NCI-H2029 treated with DMSO at 0.1 percent for 48 hours (cell line): ENCODE data around the gene TTC33.
"Not testable (repeated sequence)": the region's sequence is repeated elsewhere in the genome, so short reads cannot be mapped to it uniquely, and the experiment has no call there.

Experiments
- DNase-seq: peaks from one replicate; lab custom pipeline; 2025; lab: John Stamatoyannopoulos, UW

TTC33 gene

DNA sequence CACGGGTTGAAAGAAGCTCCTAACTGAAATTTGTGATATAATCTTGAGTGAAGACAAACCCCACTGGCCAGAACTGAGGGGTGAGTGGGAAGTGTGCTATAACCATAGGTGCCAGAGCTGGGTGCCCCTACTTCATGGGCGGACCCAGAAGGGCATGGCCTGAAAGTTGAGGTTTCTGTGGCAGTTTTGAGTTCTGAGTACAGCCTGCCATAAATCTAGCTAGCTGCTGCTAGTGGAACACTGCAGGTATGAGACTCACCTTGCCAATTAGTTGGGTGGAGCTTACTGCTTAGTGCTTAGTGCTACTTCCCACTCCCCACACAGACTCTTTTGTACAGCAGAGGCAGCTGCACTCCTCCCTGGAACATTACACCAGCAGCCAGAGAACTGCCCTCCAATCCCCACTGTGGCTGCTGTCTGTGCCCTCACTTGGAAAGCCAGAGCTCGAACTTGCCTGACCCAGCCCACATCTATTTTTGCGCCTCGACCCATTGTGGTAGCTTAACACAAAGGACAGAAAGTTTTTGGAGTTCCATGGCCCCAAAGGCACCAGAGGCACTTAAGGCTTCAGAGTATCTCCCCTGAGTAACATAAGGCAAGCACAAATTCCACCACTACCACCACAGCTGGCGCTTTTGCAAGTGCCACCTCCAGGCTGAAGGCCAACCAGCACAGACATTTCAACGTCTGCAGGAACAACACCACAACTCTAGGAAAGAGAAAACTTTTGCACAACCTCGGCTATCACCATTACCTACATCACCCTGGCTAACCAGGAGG is 103.1 kb downstream of the TTC33 start:
- no peak for DNase-seq

DNA sequence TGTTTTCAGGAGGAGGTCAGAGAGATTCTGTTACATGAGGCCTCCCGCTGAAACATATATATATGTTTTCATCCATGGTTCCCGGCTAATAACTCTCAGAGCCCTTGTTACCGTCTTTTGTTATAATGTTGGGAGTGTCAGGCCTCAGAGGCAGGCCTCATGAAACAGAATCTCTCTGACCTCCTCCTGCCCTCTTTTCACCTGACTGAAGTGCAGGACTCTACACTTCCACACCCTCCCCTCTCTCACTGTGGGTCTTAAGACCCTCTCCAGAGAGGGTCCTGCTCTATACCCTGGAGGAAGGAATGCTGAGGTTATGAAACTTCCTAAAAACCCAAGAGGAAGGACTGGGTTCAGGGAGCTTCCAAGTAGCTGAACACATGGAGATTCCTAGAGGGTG is 104.6 kb downstream of the TTC33 start:
- DNase-seq = no peak

DNA sequence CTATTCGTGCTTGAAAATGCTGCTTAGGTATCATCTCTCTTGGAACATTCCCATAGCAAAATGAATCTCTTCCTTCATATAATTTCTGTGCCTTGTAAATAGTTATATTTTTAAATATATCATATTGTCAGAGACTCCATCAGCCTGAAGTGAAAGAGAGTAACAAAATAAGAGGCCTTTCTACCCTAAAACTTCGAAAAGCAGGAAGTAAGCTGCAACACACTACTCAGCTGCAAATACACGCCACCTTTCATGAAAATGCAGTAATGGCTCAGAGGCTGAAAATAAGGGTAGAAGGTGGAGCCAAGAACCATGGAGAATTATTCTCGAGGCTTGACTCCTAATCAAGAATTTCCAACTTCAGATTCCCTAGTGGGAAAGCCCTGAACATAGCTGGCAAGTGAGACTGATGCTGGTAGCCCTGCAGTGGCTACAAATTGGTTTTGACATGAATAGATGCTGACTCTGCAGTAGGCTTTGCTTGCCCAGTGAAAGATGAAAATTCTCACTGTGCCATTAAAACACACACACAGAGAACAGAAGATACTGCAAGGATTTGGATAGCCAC is 106.2 kb downstream of the TTC33 start:
- DNase-seq = no peak

GRCh38 chr5:40648150-40648549 is 107.6 kb downstream of the TTC33 start:
- no peak for DNase-seq

GRCh38 chr5:40646266-40646665 is 109.5 kb downstream of the TTC33 start:
- DNase-seq = no peak

- not testable (repeated sequence) for DNase-seq
These were observed 116.2 kb downstream of the TTC33 start for GRCh38 chr5:40639531-40639930.

DNA sequence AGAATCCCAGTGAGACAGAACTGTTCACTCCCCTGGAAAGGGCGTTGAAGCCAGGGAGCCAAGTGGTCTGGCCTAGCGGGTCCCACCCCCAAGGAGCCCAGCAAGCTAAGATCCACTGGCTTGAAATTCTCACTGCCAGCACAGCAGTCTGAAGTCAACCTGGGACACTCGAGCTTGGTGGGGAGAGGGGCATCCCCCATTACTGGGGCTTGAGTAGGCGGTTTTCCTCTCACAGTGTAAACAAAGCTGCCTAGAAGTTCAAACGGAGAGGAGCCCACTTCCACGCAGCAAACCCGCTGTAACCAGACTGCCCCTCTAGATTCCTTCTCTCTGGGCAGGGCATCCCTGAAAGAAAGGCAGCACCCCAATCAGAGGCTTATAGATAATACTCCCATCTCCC is 121.2 kb downstream of the TTC33 start:
- no peak for DNase-seq

DNA sequence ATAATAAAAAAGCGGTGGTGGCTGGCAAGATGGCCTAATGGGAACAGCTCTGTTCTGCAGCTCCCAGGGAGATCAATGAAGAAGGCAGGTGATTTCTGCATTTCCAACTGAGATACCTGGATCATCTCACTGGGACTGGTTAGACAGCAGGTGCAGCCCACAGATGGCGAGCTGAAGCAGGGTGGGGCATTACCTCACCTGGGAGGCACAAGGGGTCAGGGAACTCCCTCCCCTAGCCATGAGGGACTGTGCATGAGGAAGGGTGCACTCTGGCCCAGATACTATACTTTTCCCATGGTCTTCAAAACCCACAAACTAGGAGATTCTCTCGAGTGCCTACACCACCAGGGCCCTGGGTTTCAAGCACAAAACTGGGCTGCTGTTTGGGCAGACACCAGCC is 121.6 kb downstream of the TTC33 start:
- no peak for DNase-seq

- no peak for DNase-seq
These were observed 124.5 kb downstream of the TTC33 start for GRCh38 chr5:40631236-40631635.

GRCh38 chr5:40630126-40630525 is 125.6 kb downstream of the TTC33 start:
- no peak for DNase-seq

- DNase-seq = no peak
These were observed 127.4 kb downstream of the TTC33 start for GRCh38 chr5:40628407-40628806.

DNA sequence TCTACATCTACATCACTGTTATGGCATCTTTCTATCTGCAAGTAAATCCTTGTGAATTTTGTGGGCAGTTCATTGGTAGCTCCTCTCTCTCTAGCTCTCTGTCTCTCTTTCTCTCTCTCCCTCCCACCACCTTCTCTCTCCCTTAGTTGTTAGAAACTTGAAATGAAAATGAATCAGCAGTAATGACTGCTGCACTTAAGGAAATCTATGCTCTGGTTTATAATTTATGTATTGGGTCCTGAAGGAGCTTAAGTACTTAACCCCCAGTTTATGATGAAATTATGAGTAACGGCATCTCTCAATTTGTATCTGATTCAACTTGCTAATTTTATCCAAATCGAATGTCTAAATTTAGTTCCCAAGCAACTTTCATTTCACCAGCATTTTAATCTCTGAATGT is 128.1 kb downstream of the TTC33 start:
- no peak for DNase-seq

DNA sequence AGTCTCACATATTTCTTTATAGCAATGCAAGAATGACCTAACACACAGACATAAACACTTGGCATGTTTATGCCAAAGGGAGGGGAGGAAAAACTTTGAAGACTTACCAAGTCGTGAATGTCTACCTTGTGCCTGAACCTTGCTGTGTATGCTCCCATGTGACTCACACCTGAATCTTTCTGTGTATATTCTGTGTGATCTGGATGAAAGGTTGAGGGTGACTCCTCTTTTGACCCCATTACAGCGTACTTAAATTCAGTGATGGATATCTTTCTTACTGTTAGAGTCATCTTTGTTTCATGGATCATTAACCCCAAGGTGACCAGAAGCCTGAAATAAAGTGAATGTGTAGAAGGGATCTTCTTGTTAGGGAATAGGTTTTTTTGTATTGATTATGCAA is 129.0 kb downstream of the TTC33 start:
- DNase-seq = no peak

- DNase-seq = no peak
These were observed 132.0 kb downstream of the TTC33 start for GRCh38 chr5:40623480-40624420.

DNA sequence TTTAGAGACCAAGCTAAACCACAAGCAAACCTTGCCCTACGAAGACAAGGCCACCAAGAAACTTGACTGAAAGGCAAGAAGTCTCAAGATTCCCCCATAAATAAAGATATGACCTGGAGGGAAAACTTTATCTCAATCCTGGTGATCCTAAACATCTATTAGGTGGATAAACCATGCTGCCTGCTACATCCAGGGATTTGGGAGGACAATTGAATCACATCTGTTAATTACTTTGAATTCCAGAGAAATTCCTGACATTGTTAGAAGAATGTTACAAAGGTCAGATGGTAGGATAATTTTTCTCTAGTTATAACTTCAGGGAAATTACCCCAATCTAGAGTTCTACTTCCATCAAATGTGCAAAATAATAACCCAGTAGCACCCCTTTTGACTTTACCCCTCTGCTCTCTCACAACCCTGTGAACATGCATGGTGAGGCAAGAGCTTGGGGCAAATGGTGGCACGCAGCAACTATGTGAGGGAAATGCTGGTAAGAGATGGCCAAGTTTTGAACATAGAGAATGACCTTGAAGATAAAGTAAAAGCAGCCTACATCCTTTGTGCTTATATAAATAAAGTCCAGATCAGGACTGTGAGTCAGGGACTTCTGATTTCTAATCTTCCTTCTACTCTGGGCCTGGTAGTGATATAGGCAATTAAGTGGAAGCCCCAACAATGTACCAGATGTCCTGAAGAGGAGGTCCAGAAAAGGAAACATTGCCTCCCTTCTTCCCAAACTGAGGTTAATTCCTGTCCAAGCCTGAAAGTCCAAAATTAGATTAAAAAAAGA is 133.1 kb downstream of the TTC33 start:
- DNase-seq = no peak

DNA sequence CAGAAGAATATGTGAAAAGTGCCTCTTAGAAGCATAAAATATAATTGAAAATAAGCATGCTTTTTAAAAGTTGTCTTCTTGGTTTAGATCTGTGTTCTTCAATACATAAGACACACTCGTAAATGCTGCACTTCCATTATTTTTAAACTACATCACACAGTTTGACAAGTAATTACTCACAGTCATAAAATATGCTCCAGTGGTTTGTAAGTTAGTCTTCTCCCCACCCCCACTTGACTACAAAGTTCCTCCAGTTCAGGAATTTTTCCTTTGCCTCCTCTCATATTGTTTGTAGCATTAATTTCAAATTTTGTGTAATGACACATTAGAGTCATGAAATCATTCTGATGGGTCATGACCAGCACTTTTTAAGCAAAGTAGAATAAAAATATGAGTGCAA is 136.3 kb downstream of the TTC33 start:
- DNase-seq = no peak

DNA sequence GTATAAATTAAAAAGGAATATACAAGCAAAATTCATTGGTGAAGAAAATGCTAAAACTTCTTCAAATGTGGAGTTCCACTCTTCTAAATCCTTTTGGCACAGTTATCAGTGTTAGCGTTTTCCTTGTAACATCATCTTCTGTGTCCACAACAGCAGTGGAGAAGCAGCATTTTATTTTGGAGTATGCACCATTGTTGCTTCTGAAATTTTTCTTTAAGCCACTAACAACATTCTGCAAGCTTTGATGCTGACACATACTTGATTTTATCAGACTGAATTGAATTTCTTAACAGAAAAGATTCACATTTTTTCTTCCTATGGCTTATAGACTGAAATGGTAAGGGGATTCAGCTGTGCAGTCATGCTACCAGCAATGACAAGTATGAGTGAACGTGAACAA is 136.8 kb downstream of the TTC33 start:
- DNase-seq = no peak

DNA sequence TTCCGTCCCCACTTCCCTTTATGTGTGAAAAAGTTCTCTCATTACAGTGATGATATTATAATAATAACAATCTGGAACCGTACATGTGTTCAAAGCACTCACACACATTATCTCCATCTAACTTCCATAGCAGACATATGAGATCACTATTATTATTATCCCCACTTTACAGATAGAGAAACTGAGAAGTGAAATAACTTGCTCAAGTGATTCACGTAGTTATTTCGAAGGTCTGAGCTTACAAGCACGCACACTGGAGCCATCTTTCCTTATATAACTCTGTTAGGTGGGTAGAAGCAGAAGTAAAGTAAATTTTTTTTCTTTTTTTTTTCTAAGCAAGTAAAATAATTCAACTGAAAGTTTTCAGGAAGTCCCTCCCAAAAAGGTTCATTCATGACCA is 139.0 kb downstream of the TTC33 start:
- DNase-seq = no peak

DNA sequence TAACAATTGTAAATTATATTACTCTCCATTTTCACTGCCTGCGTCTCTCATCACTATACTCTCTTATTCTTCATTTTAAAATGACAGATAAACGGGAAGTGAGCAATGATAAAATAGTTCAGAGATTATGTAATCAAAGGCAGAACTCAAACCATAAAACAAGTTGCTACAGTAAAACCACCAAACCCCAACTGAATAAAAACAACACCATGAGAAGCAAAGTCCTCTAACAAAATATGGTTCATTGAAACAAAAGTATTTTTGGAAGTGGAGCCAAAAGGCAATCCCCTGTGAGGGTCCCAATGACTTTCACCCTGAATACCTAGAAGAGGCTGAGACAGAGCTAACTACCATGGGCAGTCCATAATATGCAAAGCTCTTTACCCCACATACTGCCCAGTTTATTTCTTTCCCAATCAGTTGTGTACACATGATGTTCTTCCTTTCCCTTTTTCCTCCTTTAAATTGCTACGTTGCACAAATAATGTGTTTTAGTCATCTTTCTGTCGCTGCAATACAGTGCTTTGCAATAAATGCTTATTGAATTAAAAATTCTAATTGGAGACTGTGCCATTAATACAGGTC is 140.1 kb downstream of the TTC33 start:
- DNase-seq = no peak

DNA sequence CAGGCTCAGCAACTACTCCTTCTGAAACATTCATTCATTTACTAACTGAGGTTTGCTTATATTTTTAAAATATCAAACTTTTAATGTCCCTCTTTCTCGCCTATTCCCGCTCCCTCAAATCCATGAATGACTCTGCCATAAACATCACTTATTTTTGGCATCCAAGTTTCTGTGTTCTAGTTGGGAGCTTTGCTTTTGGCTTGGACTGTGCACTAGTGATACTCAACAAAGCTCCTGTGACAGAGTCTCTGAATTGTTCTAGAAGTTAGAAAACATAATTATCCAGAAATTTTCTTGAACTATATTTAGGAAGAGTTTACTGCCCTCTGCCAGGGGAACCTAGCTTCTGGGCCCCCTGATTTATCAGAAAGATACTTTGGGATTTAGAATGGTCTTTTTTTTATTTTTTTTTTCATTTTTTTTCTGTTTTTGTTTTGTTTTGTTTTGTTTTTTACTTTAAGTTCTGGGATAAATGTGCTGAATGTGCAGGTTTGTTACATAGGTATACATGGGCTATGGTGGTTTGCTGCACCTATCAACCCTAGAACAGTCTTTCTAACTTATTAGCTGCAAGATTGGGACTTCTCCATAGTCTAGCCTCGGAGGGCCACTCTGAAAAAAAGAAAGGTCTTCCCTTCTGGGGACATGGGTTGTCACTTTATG is 140.7 kb downstream of the TTC33 start:
- no peak for DNase-seq

DNA sequence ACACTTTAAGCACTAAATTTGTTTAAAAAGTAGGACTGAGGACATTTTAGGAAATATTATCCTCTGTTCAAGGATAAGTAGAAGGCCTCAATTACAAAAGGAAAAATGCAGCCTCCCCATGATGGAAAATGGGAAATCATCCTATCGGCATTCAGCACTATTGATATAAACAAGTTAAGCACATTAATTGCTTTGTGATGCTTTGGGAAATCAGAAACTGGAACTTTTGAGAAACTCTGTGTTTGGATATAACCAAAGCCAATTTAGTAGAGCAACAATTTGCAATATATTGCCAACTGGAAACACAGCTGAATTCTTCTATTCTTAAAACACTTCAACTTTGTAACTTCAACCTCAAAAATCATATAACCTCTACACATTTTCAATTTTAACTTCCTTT is 141.3 kb downstream of the TTC33 start:
- DNase-seq = no peak
